GM10248 (cell line): ENCODE data around the gene CD86.
A peak's percentile ranks its signal among the peaks of the same experiment; 100 is the strongest.

Source experiments
- CTCF ChIA-PET: fragments of 300-600 bp; sonication (Branson Sonifier 250); formaldehyde crosslinking; extraction: SDS; loops from one replicate; lab custom pipeline; 2021; ENCODE audit warnings: antibody characterized with exemption; lab: Yijun Ruan, JAX
- POLR2A ChIA-PET: fragments of 350-650 bp; sonication (Branson Sonifier 250); formaldehyde crosslinking; extraction: SDS; loops from one replicate; lab custom pipeline; 2020; ENCODE audit warnings: antibody characterized with exemption; lab: Yijun Ruan, JAX
- DNase-seq: peaks from one replicate; pipeline ENCODE4 v3.0.0; 2012; ENCODE audit errors: extremely low spot score
- CTCF ChIP-seq: IDR thresholded peaks from 2 replicates; pipeline ENCODE4 v1.5.1; 2012; ENCODE audit warnings: mild to moderate bottlenecking, low read depth; ENCODE audit errors: extremely low read depth, missing control alignments, control extremely low read depth

CD86 gene

DNA sequence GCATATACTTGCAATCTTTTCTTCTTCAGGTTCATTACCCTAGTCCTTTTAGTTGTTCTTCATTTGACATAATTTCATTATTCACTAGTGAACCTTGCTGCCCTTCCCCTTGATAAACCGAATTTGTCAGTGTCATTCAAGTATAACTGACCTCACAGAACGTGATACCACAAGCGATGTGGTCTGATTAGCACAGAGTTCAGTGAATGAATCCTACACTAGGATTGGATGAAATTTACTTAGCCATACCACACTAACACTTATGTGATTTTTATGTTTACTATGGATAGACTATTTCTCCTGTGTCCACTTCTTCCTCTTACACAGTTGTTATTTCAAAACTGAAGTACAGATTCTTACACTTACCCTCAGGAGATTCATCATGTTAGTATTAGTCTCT, 27.2 kb downstream of the CD86 start:
- POLR2A ChIA-PET, result no interaction called here
- TF ChIP-seq CTCF, result no peak
- DNase-seq, result no peak
- CTCF ChIA-PET, result interaction anchor here (1.0 to 9.9 kb wide), 4 partner anchors 11 to 71 kb away, joined by 3 to 92 read pairs (median 10); no protein-coding TSS in a partner anchor

DNA sequence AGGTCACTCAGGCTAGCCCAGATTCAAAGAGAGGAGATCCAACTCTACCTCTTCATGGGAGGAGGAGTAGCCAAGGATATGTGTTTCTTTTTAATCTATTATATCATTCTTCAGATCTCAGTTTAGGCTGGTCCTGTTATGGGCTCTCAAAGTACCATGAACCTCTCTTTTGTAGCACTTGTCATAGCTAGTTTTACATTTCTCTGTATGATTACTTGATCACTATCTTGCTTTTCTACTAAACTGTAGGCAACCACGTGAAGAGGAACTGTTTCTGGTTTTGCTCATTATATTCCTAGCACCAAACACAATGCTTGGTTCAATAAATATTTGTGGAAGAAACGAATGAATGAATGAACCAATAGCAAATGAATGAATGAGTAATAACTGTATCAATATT, 29.6 kb downstream of the CD86 start:
- TF ChIP-seq CTCF, result no peak
- DNase-seq, result no peak
- ChIA-PET POLR2A (no interaction called here), CTCF (interaction anchor here (1.3 to 9.9 kb wide), 8 partner anchors 9 to 299 kb away, joined by 3 to 92 read pairs (median 4); partner anchors contain the start of gene FAM162A)

GRCh38 chr3:122085673-122086072, 30.5 kb downstream of the CD86 start:
- DNase-seq, result no peak
- ChIA-PET POLR2A (no interaction called here), CTCF (interaction anchor here (1.7 to 9.9 kb wide), 5 partner anchors 8 to 299 kb away, joined by 5 to 92 read pairs (median 6); partner anchors contain the start of gene FAM162A)
- TF ChIP-seq CTCF, result no peak

GRCh38 chr3:122088531-122088930, 33.4 kb downstream of the CD86 start:
- ChIA-PET CTCF (interaction anchor here (0.7 to 6.5 kb wide), 5 partner anchors 11 to 93 kb away, joined by 3 to 39 read pairs (median 4); no protein-coding TSS in a partner anchor), POLR2A (no interaction called here)
- TF ChIP-seq CTCF, result no peak
- DNase-seq, result no peak

GRCh38 chr3:122091602-122092295, 36.6 kb downstream of the CD86 start:
- no peak for TF ChIP-seq CTCF
- DNase-seq, result no peak
- POLR2A ChIA-PET, result interaction anchor here (0.8 kb wide), 1 partner anchor 94 kb away, joined by 3 read pairs; no protein-coding TSS in a partner anchor
- CTCF ChIA-PET, result interaction anchor here (0.6 to 7.9 kb wide), 6 partner anchors 10 to 168 kb away, joined by 3 to 92 read pairs (median 7); no protein-coding TSS in a partner anchor

- DNase-seq, result no peak
- POLR2A ChIA-PET, result interaction anchor here (0.6 to 1.0 kb wide), 2 partner anchors 9 to 27 kb away, joined by 3 read pairs; no protein-coding TSS in a partner anchor
- CTCF ChIA-PET, result interaction anchor here (0.7 to 7.9 kb wide), 15 partner anchors 10 to 587 kb away, joined by 3 to 92 read pairs (median 4); partner anchors contain the start of gene CD86
- peak; percentile 71 for TF ChIP-seq CTCF
These were observed 37.5 kb downstream of the CD86 start for GRCh38 chr3:122092460-122093165.
